GM12878 (cell line): ENCODE results near the gene RPL29. TPM values are rescaled to one million over a fixed set of nuclear protein-coding genes. Genes with fewer than 3 reads are reported as not detected.

ENCODE experiments used
- ATAC-seq: fragments of 200-7000 bp; cut with Tn5 transposase; 3 replicates; pipeline ENCODE4 v1.9.1; 2020; ENCODE audit warnings: mild to moderate bottlenecking, moderate library complexity
- BruUV-seq: library from RNA; stranded (reverse); fragments of 400-500 nt; replicated peaks from 2 replicates; lab custom pipeline; 2021; lab: Mats Ljungman, UMichigan
- CTCF ChIA-PET: fragments of 300-600 bp; sonication (Branson Sonifier 250); formaldehyde crosslinking; extraction: SDS; loops from one replicate; lab custom pipeline; 2021; ENCODE audit warnings: inconsistent platforms; lab: Yijun Ruan, JAX
- POLR2A ChIA-PET: fragments of 350-600 bp; formaldehyde crosslinking; extraction: SDS; loops from one replicate; lab custom pipeline; 2021; ENCODE audit warnings: inconsistent platforms; lab: Charles Lee
- RAD21 ChIA-PET: fragments of 300-600 bp; sonication (Branson Sonifier 250); formaldehyde crosslinking; loops from one replicate; lab custom pipeline; 2023; ENCODE audit warnings: antibody characterized with exemption; ENCODE audit not compliant: unreplicated experiment; lab: Charles Lee
- SMC1A ChIA-PET: fragments of 300-600 bp; sonication (Branson Sonifier 250); formaldehyde crosslinking; loops from one replicate; lab custom pipeline; 2023; ENCODE audit not compliant: unreplicated experiment, uncharacterized antibody; lab: Charles Lee
- DNase-seq: peaks from one replicate; pipeline ENCODE4 v3.0.0-alpha.2; 2011; ENCODE audit warnings: low read depth, low spot score
- FAIRE-seq: peaks from 3 replicates; lab custom pipeline; 2011; peaks lifted over from hg19 to GRCh38; lab: Jason Lieb, UNC
- H2AFZ ChIP-seq: 2 replicates; pipeline ENCODE4 v1.6.0; 2011; ENCODE audit warnings: low read depth, low read length, control low read depth; ENCODE audit not compliant: control insufficient read depth
- H3K27ac ChIP-seq: 2 replicates; pipeline ENCODE4 v1.5.1; 2011; ENCODE audit warnings: control low read depth; ENCODE audit not compliant: control insufficient read depth, insufficient read depth
- H3K27me3 ChIP-seq, 2 experiments: replicated peaks in 1 of 2; 2 replicates each; pipeline versions ENCODE4 v1.6.0 to v1.6.1; 2011; ENCODE audit warnings: low read length in 1 of 2; ENCODE audit not compliant: control insufficient read depth in 2 of 2, insufficient read depth in 2 of 2
- H3K36me3 ChIP-seq, 2 experiments: 2 replicates each; pipeline ENCODE4 v1.5.1; 2011; ENCODE audit warnings: low read length in 1 of 2; ENCODE audit not compliant: control insufficient read depth in 2 of 2, insufficient read depth in 2 of 2
- H3K4me1 ChIP-seq: 2 replicates; pipeline ENCODE4 v1.6.1; 2011; ENCODE audit warnings: mild to moderate bottlenecking, low read length, moderate library complexity, mixed read lengths; ENCODE audit not compliant: control insufficient read depth, insufficient read depth
- H3K4me2 ChIP-seq: 2 replicates; pipeline ENCODE4 v1.6.0; 2011; ENCODE audit warnings: control low read depth; ENCODE audit not compliant: control insufficient read depth, insufficient read depth
- H3K4me3 ChIP-seq: fragments of 200-600 bp; sonication (generic); 2 replicates; pipeline ENCODE4 v1.5.1; 2016
- H3K79me2 ChIP-seq: 2 replicates; pipeline ENCODE4 v1.6.0; 2011; ENCODE audit warnings: low read length; ENCODE audit not compliant: control insufficient read depth, insufficient read depth
- H3K9ac ChIP-seq: 2 replicates; pipeline ENCODE4 v1.8.0; 2011; ENCODE audit warnings: low read length, control low read depth, mixed read lengths; ENCODE audit not compliant: control insufficient read depth, insufficient read depth
- H3K9me3 ChIP-seq: replicated peaks from 3 replicates; pipeline ENCODE4 v1.5.1; 2011; ENCODE audit warnings: mild to moderate bottlenecking, low read length; ENCODE audit not compliant: control insufficient read depth, insufficient read depth
- H4K20me1 ChIP-seq: 2 replicates; pipeline ENCODE4 v1.6.0; 2011; ENCODE audit not compliant: control insufficient read depth, insufficient read depth
- GABPA ChIP-seq: IDR thresholded peaks from 2 replicates; pipeline ENCODE4 v1.6.1; 2014; ENCODE audit warnings: antibody characterized with exemption, low read depth, mild to moderate bottlenecking, inconsistent platforms
- JUNB ChIP-seq: IDR thresholded peaks from 2 replicates; pipeline ENCODE4 v1.6.1; 2016; ENCODE audit warnings: antibody characterized with exemption, mild to moderate bottlenecking
- LARP7 ChIP-seq: fragments of 450-650 bp; IDR thresholded peaks from 2 replicates; pipeline ENCODE4 v1.6.1; 2017; ENCODE audit warnings: mild to moderate bottlenecking
- PAX5 ChIP-seq: IDR thresholded peaks from 2 replicates; pipeline ENCODE4 v1.6.1; 2011; ENCODE audit warnings: low read depth, low read length, borderline replicate concordance
- SP1 ChIP-seq: IDR thresholded peaks from one replicate; pipeline ENCODE4 v1.6.1; 2011; ENCODE audit warnings: low read depth, low read length
- WRNIP1 ChIP-seq: IDR thresholded peaks from 2 replicates; pipeline ENCODE4 v1.6.1; 2011; ENCODE audit warnings: low read depth, low read length, improper control_type of control experiment, borderline replicate concordance
- ZBED1 ChIP-seq: IDR thresholded peaks from 2 replicates; pipeline ENCODE4 v1.6.1; 2016; ENCODE audit warnings: borderline replicate concordance
- ZNF24 ChIP-seq: fragments of 450-650 bp; IDR thresholded peaks from 2 replicates; pipeline ENCODE4 v1.6.1; 2017; ENCODE audit warnings: antibody characterized with exemption, mild to moderate bottlenecking
- WGBS: methylation state at CpG from one replicate; pipeline ENCODE4 v1.1.6; 2016; ENCODE audit warnings: low lambda C conversion rate; ENCODE audit not compliant: insufficient replicate concordance, insufficient coverage; ENCODE audit errors: missing lambda C conversion rate; 5-methylcytosine and 5-hydroxymethylcytosine counted together
- in situ Hi-C: fragments of 300-500 bp; cut with MboI; formaldehyde crosslinking; loops from 9 replicates; pipeline ENCODE4 v1.14.3; 2018; ENCODE audit warnings: mixed read lengths
- intact Hi-C: fragments of 100-400 bp; cut with micrococcal nuclease; formaldehyde crosslinking; loops from one replicate; pipeline ENCODE4 v1.14.2; 2022; ENCODE audit not compliant: unreplicated experiment
- polyA plus RNA-seq, 11 experiments: library from polyadenylated mRNA; depleted of rRNA in 4 of 11; unstranded in 6 of 11; stranded (reverse) in 5 of 11; fragments of >200 nt; fragmentation: Nextera tagmentation in 4 of 11; fragmentation: Illumina TruSeq in 1 of 11; extraction: Ambion mirVana in 4 of 11; extraction: Trizol in 1 of 11; gene quantifications; 1 replicate in 1 of 11; 2 replicates in 10 of 11; pipeline versions ENCODE4 v1.2.1 to v1.2.3, GENCODE V29; 2011 to 2016; ENCODE audit warnings: inconsistent platforms in 2 of 11, missing spikeins in 2 of 11, low read depth in 1 of 11
- total RNA-seq, 4 experiments: library from RNA; depleted of rRNA in 3 of 4; stranded (reverse); fragments of >200 nt in 3 of 4; fragmentation: Illumina TruSeq in 1 of 4; extraction: Trizol in 1 of 4; gene quantifications; 2 replicates each; pipeline versions ENCODE4 v1.2.1 to v1.2.3, GENCODE V29; 2013 to 2021
- TF ChIP-seq, protein P1 (sequence below): IDR thresholded peaks from 2 replicates; pipeline ENCODE4 v1.6.1; 2012; ENCODE audit warnings: mild to moderate bottlenecking, low read depth, low read length

Gene RPL29
- total and polyA plus RNA-seq, 10 of the 15 experiments (the other 5 are each of a cell fraction or from before 2014, with no cell fraction given): 1,053 to 2,477 (median 1,657) TPM

DNA sequence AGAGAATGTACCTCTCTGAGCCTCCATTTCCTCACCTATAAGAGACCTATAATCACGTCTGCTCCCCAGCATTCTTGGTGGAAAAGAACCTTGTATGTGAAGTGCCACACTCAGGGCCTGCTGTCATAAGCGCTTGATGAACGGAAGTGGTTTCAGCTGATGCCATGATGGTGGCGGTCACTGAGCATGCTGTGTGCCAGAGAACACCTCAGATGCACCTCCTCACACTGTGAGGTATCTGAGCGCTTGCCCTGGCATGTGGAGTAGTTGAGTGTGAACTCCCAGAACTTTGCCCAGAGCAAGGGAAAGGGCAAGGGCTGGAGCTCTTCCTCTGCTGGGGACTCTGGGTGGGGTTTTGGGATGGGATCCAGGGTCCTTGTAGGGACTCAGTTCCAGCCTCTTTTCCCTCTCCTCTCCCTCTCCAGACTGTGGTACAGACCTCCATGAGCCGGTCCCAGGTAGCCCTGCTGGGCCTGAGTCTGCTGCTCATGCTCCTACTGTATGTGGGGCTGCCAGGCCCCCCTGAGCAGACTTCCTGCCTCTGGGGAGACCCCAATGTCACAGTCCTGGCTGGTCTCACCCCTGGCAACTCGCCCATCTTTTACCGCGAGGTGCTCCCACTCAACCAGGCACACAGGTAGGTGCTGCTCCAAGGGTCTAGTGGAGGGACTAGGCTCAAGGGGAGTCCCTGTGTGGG is 18.1 kb downstream of the RPL29 start:
- ATAC-seq (no peak), FAIRE-seq (no peak), DNase-seq (no peak)
- RAD21 ChIA-PET: interaction anchor here (1.4 kb wide), 1 partner anchor 36 kb away, joined by 3 read pairs; the partner anchor contains the start of genes PARP3 and RRP9
- intact Hi-C loops (no loop called here), in situ Hi-C loops (no loop called here)
- SMC1A ChIA-PET: no interaction called here
- H3K36me3 ChIP-seq: no peaks in the 10 kb centered on the region
- H3K4me3 ChIP-seq: no peak overlapping the region
- POLR2A ChIA-PET: no interaction called here
- peaks cover 18% of the 10 kb centered on the region for H3K4me1 ChIP-seq
- no peak for TF ChIP-seq GABPA
- no peak for TF ChIP-seq LARP7
- no peak for TF ChIP-seq ZNF24
- no peak for TF ChIP-seq WRNIP1
- no peak for TF ChIP-seq ZBED1
- no peak for TF ChIP-seq JUNB
- TF ChIP-seq SP1: no peak
- TF ChIP-seq, protein P1, sequence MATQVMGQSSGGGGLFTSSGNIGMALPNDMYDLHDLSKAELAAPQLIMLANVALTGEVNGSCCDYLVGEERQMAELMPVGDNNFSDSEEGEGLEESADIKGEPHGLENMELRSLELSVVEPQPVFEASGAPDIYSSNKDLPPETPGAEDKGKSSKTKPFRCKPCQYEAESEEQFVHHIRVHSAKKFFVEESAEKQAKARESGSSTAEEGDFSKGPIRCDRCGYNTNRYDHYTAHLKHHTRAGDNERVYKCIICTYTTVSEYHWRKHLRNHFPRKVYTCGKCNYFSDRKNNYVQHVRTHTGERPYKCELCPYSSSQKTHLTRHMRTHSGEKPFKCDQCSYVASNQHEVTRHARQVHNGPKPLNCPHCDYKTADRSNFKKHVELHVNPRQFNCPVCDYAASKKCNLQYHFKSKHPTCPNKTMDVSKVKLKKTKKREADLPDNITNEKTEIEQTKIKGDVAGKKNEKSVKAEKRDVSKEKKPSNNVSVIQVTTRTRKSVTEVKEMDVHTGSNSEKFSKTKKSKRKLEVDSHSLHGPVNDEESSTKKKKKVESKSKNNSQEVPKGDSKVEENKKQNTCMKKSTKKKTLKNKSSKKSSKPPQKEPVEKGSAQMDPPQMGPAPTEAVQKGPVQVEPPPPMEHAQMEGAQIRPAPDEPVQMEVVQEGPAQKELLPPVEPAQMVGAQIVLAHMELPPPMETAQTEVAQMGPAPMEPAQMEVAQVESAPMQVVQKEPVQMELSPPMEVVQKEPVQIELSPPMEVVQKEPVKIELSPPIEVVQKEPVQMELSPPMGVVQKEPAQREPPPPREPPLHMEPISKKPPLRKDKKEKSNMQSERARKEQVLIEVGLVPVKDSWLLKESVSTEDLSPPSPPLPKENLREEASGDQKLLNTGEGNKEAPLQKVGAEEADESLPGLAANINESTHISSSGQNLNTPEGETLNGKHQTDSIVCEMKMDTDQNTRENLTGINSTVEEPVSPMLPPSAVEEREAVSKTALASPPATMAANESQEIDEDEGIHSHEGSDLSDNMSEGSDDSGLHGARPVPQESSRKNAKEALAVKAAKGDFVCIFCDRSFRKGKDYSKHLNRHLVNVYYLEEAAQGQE: no peak
- no peak for TF ChIP-seq PAX5
- no peaks in the 10 kb centered on the region for H4K20me1 ChIP-seq
- no peak overlapping the region for H3K27ac ChIP-seq
- no peak overlapping the region for H3K9ac ChIP-seq
- no peaks in the 10 kb centered on the region for H3K27me3 ChIP-seq
- BruUV-seq: no TSS peak
- no peak overlapping the region for H3K4me2 ChIP-seq
- H2AFZ ChIP-seq: no peak overlapping the region
- 87% methylated on average over 9 of the region's 9 CpGs for WGBS
- H3K79me2 ChIP-seq: peaks cover 8% of the 10 kb centered on the region
- no peaks in the 10 kb centered on the region for H3K9me3 ChIP-seq
- CTCF ChIA-PET: interaction anchor here (5.3 kb wide), 1 partner anchor 34 kb away, joined by 79 read pairs; the partner anchor contains the start of genes PARP3 and RRP9
